Panc1 (cell line): ENCODE data around the gene UBE2M.

Experiments used
- CTCF ChIP-seq: fragments of 450-650 bp; IDR thresholded peaks from 2 replicates; pipeline ENCODE4 v1.5.1; 2017; ENCODE audit warnings: mild to moderate bottlenecking
- POLR2AphosphoS5 ChIP-seq: IDR thresholded peaks from 2 replicates; pipeline ENCODE4 v1.6.1; 2012; ENCODE audit warnings: mild to moderate bottlenecking, low read depth, low read length, moderate library complexity

GRCh38 chr19:58563034-58563573, 4.7 kb upstream of the UBE2M start:
- TF ChIP-seq CTCF (no peak), POLR2AphosphoS5 (no peak)
